NT2/D1 (cell line): Measurements from ENCODE around the gene TACR2.

ENCODE experiments used
- SUZ12 ChIP-seq: IDR thresholded peaks from 2 replicates; pipeline ENCODE4 v1.6.1; 2011; ENCODE audit not compliant: insufficient read length, insufficient read depth; ENCODE audit errors: extremely low read depth
- YY1 ChIP-seq: IDR thresholded peaks from 2 replicates; pipeline ENCODE4 v1.6.1; 2011; ENCODE audit not compliant: insufficient read length, insufficient read depth
- ZNF274 ChIP-seq: IDR thresholded peaks from 2 replicates; pipeline ENCODE4 v1.6.1; 2011; ENCODE audit warnings: mild to moderate bottlenecking, low read depth, low read length

- no peak for TF ChIP-seq ZNF274
- TF ChIP-seq SUZ12: no peak
- no peak for TF ChIP-seq YY1
Measured at GRCh38 chr10:69383558-69383957, 33.2 kb downstream of the TACR2 start.
